Brain microvascular endothelial cell (primary cell): Measurements from ENCODE around the gene RALGAPA1.
"Not testable (repeated sequence)": the region's sequence is repeated elsewhere in the genome, so short reads cannot be mapped to it uniquely, and the experiment has no call there.

ENCODE experiments used
- DNase-seq: peaks from one replicate; pipeline ENCODE4 v3.0.0-alpha.2; 2020
- H3K27ac ChIP-seq: fragments of 250-450 bp; sonication (Bioruptor Pico); 2 replicates; pipeline ENCODE4 v1.5.1; 2020; ENCODE audit warnings: mild to moderate bottlenecking, moderate library complexity
- H3K27me3 ChIP-seq: fragments of 250-450 bp; sonication (Bioruptor Pico); replicated peaks from 2 replicates; pipeline ENCODE4 v1.5.1; 2020; ENCODE audit warnings: mild to moderate bottlenecking
- H3K36me3 ChIP-seq: fragments of 250-450 bp; sonication (Bioruptor Pico); replicated peaks from 2 replicates; pipeline ENCODE4 v1.5.1; 2020; ENCODE audit warnings: mild to moderate bottlenecking
- H3K4me3 ChIP-seq: 2 replicates; pipeline ENCODE4 v1.5.1; 2011; ENCODE audit warnings: low read depth, mild to moderate bottlenecking, control low read depth, low read length, moderate library complexity
- CTCF ChIP-seq: IDR thresholded peaks from 2 replicates; pipeline ENCODE4 v1.5.1; 2011; ENCODE audit warnings: low read depth, mild to moderate bottlenecking, moderate library complexity, low read length, control low read depth, inconsistent platforms; ENCODE audit errors: missing control alignments
- in situ Hi-C: cut with HindIII; loops from 2 replicates; pipeline ENCODE4 v1.10.0; 2017; ENCODE audit warnings: low sequenced_read_pairs, low pct_ligation_motif_present

RALGAPA1 gene

GRCh38 chr14:35632676-35633075 is 176.4 kb downstream of the RALGAPA1 start:
- Histone ChIP-seq H3K4me3 (no peak overlapping the region), H3K27ac (no peak overlapping the region), H3K36me3 (no peaks in the 10 kb centered on the region), H3K27me3 (no peaks in the 10 kb centered on the region)
- in situ Hi-C loops = no loop called here
- no peak for TF ChIP-seq CTCF
- no peak for DNase-seq

DNA sequence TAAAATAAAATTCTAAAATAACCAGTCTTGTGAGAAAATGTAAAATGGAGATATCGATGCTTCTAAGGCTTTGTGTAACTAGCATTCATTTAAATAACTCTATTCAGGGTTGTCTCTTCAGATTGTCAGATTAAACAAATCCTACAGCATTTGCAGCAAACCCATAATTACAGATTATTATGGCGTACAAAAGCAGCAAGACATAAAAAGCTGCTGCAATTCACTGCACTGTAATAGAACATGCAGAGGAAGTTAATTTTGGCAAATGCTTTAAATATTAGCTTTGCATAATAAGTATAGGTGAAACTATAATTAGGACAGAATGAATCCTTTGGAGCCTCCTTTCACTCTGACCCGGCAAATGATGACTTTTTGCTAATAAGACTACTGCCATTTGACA is 176.8 kb downstream of the RALGAPA1 start:
- H3K27ac ChIP-seq = no peak overlapping the region
- H3K4me3 ChIP-seq = no peak overlapping the region
- no peak for TF ChIP-seq CTCF
- no peaks in the 10 kb centered on the region for H3K36me3 ChIP-seq
- in situ Hi-C loops = no loop called here
- no peak for DNase-seq
- H3K27me3 ChIP-seq = no peaks in the 10 kb centered on the region

- Histone ChIP-seq H3K4me3 (no peak overlapping the region), H3K27me3 (no peaks in the 10 kb centered on the region), H3K27ac (no peak overlapping the region), H3K36me3 (no peaks in the 10 kb centered on the region)
- DNase-seq = no peak
- no peak for TF ChIP-seq CTCF
- in situ Hi-C loops = no loop called here
These were observed 177.9 kb downstream of the RALGAPA1 start for GRCh38 chr14:35631071-35631805.

GRCh38 chr14:35628989-35629388 is 180.1 kb downstream of the RALGAPA1 start:
- no peak for DNase-seq
- Histone ChIP-seq H3K27me3 (no peaks in the 10 kb centered on the region), H3K36me3 (no peaks in the 10 kb centered on the region), H3K27ac (no peak overlapping the region), H3K4me3 (no peak overlapping the region)
- no peak for TF ChIP-seq CTCF
- in situ Hi-C loops = no loop called here

- H3K36me3 ChIP-seq, DNase-seq, in situ Hi-C loops, H3K4me3 ChIP-seq, H3K27me3 ChIP-seq, H3K27ac ChIP-seq: not testable (repeated sequence)
These were observed 182.1 kb downstream of the RALGAPA1 start for GRCh38 chr14:35626947-35627346.

DNA sequence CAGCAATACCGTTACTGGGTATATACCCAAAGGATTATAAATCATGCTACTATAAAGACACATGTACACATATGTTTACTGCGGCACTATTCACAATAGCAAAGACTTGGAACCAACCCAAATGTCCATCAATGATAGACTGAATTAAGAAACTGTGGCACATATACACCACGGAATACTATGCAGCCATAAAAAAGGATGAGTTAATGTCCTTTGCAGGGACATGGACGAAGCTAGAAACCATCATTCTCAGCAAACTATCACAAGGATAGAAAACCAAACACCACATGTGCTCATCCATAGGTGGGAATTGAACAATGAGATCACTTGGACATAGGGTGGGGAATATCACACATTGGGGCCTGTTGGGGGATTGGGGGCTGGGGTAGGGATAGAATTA is 187.1 kb downstream of the RALGAPA1 start:
- in situ Hi-C loops, H3K27me3 ChIP-seq, H3K4me3 ChIP-seq, H3K36me3 ChIP-seq, H3K27ac ChIP-seq, DNase-seq: not testable (repeated sequence)

DNA sequence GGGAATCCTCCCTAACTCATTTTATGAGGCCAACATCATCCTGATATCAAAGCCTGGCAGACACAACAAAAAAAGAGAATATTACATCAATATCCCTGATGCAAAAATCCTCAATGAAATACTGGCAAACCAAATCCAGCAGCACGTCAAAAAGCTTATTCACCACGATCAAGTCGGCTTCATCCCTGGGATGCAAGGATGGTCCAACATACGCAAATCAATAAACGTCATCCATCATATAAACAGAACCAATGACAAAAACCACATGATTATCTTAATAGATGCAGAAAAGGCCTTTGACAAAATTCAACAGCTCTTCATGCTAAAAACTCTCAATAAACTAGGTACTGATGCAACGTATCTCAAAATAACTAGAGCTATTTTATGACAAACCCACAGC is 189.1 kb downstream of the RALGAPA1 start:
- in situ Hi-C loops, H3K4me3 ChIP-seq: not testable (repeated sequence)

DNA sequence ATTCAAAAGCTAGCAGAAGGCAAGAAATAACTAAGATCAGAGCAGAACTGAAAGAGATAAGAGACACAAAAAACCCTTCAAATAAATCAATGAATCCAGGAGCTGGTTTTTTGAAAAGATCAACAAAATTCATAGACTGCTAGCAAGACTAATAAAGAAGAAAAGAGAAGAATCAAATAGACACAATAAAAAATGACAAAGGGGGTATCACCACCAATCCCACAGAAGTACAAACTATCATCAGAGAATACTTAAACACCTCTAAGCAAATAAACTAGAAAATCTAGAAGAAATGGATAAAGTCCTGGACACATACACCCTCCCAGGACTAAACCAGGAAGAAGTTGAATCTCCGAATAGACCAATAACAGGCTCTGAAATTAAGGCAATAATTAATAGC is 189.6 kb downstream of the RALGAPA1 start:
- H3K27me3 ChIP-seq, H3K4me3 ChIP-seq, in situ Hi-C loops: not testable (repeated sequence)

More for the DNA sequence above, 189.1 kb downstream of the RALGAPA1 start:
- H3K27ac ChIP-seq, H3K27me3 ChIP-seq, H3K36me3 ChIP-seq, DNase-seq: not testable (repeated sequence)

More for the DNA sequence above, 189.6 kb downstream of the RALGAPA1 start:
- not testable (repeated sequence) for DNase-seq, H3K27ac ChIP-seq, H3K36me3 ChIP-seq
